T-helper 2 cell treated with Interferon-gamma antibody and Interleukin-4, amounts not matched to agents 5 μg/mL and 100 μg/mL, for 36 hours (primary cell): Measurements from ENCODE around the gene TMEM207.
A peak's percentile ranks its signal among the peaks of the same experiment; 100 is the strongest.
"Not testable (repeated sequence)": the region's sequence is repeated elsewhere in the genome, so short reads cannot be mapped to it uniquely, and the experiment has no call there.

ENCODE experiments used
- DNase-seq: peaks from one replicate; pipeline ENCODE4 v3.0.0; 2021; ENCODE audit warnings: low spot score
- H3K27ac Mint-ChIP-seq: one replicate; pipeline ENCODE4 v1.8.0; 2021; ENCODE audit warnings: mild to moderate bottlenecking, mixed read lengths
- H3K27me3 Mint-ChIP-seq: one replicate; pipeline ENCODE4 v1.8.0; 2021; ENCODE audit warnings: low read depth, mixed read lengths
- H3K36me3 Mint-ChIP-seq: one replicate; pipeline ENCODE4 v1.8.0; 2021; ENCODE audit warnings: low read depth, mixed read lengths
- H3K4me1 Mint-ChIP-seq: one replicate; pipeline ENCODE4 v1.8.0; 2021; ENCODE audit warnings: low read depth, mixed read lengths
- H3K4me3 Mint-ChIP-seq: one replicate; pipeline ENCODE4 v1.8.0; 2022; ENCODE audit warnings: mild to moderate bottlenecking, moderate library complexity, mixed read lengths
- H3K9me3 Mint-ChIP-seq: one replicate; pipeline ENCODE4 v1.8.0; 2021; ENCODE audit warnings: mixed read lengths

Gene TMEM207

DNA sequence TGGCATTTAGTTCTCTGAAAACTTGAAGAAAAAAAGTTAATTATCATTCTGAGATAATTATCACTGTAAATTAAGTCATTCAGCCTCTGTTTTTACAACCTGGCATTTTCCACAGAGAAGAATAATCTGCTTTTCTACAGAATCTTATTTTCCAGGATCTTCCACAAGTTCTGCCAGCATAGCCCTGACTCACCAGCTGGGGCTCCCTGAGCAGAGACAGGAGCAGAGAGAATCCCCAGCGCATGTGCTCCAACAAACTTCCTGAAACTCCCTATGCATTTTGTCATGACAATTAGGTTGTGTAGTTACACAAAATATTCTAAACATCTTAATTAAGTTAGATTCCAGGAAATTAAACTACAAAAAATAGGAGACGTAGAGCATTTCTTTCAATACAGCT lies 32.1 kb upstream of the TMEM207 start:
- DNase-seq: no peak
- Mint-ChIP-seq H3K4me3 (no peak overlapping the region), H3K27me3 (peaks cover 25% of the 10 kb centered on the region)

GRCh38 chr3:190473261-190473660 lies 23.6 kb upstream of the TMEM207 start:
- not testable (repeated sequence) for H3K4me1 Mint-ChIP-seq, H3K4me3 Mint-ChIP-seq, DNase-seq, H3K36me3 Mint-ChIP-seq, H3K27ac Mint-ChIP-seq
- Mint-ChIP-seq H3K9me3 (peaks cover 14% of the 10 kb centered on the region), H3K27me3 (peaks cover 12% of the 10 kb centered on the region)

More for the DNA sequence above, 32.1 kb upstream of the TMEM207 start:
- Mint-ChIP-seq H3K36me3 (no peaks in the 10 kb centered on the region), H3K27ac (no peak overlapping the region), H3K9me3 (peaks cover 6% of the 10 kb centered on the region), H3K4me1 (no peaks in the 10 kb centered on the region)

- no peaks in the 10 kb centered on the region for H3K36me3 Mint-ChIP-seq
- H3K4me1 Mint-ChIP-seq: no peaks in the 10 kb centered on the region
- no peak overlapping the region for H3K27ac Mint-ChIP-seq
- H3K27me3 Mint-ChIP-seq: peaks cover 28% of the 10 kb centered on the region
- peaks cover 10% of the 10 kb centered on the region for H3K9me3 Mint-ChIP-seq
- no peak overlapping the region for H3K4me3 Mint-ChIP-seq
- DNase-seq: no peak
Observed at GRCh38 chr3:190467922-190468321, 18.2 kb upstream of the TMEM207 start.

DNA sequence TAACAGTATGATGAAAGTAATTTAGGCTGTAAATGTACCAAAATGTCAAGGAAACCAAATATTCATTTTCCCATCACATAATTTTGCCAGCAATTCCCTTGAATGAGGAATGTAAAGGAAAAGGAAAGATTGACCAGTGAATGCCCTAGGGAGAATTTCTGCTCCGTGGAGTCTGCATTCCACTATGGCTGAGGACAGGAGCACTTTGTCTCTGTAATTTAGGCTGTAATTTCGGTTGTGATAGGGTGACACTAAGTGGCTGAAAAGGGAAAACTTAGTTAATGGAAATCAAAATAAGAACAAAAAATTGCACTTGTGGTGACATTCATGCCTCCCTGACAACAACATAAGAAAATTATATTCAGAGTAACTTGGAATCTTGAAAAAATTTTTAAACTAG lies 8.3 kb upstream of the TMEM207 start:
- Mint-ChIP-seq H3K9me3 (no peaks in the 10 kb centered on the region), H3K27ac (no peak overlapping the region), H3K4me3 (no peak overlapping the region), H3K4me1 (peaks cover 3% of the 10 kb centered on the region), H3K27me3 (peaks cover 38% of the 10 kb centered on the region), H3K36me3 (no peaks in the 10 kb centered on the region)
- no peak for DNase-seq

- no peak overlapping the region for H3K4me3 Mint-ChIP-seq
- H3K9me3 Mint-ChIP-seq: no peaks in the 10 kb centered on the region
- H3K27ac Mint-ChIP-seq: no peak overlapping the region
- no peak for DNase-seq
- no peaks in the 10 kb centered on the region for H3K36me3 Mint-ChIP-seq
- peaks cover 32% of the 10 kb centered on the region for H3K27me3 Mint-ChIP-seq
- peaks cover 3% of the 10 kb centered on the region for H3K4me1 Mint-ChIP-seq
Observed at GRCh38 chr3:190456770-190457169, 7.1 kb upstream of the TMEM207 start.

DNA sequence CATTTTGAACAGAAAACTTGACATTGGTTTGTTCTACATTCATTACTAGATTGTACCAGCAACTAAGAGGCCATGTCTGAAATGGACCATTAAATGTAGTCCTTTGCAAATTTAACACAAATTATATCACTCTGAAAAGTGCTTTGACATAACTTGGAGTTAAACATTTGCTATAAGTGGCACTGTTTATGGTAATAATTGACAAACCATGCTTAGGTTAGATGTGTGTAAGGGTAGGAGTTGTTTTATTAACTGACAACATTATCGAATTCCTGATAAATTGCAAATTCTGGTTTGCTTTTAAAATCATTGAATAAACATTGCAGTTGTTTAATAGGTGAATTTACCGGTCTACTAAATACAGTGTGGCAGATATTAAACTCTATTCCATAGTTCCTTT lies 6.1 kb upstream of the TMEM207 start:
- Mint-ChIP-seq H3K4me1 (peaks cover 3% of the 10 kb centered on the region), H3K27me3 (peaks cover 34% of the 10 kb centered on the region), H3K9me3 (no peaks in the 10 kb centered on the region)

DNA sequence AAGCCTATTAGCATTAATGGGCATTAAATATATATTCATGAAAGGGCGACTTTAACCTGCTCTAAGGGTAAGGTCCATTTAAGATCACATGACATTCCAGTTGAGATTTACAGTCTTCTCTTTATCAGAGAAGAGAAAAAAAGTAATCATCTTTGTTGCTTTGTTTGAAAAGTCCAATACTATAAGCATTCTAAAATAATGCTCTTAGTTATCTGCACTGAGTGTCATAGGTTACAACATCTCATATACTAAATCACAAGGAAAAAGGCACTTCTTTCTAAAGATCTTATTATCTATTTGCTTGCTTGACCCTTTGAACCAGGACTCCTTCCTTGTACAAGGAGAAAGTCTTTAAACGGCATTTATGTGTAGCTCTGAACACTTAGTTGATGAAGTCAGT lies 1.4 kb downstream of the TMEM207 start:
- peaks cover 16% of the 10 kb centered on the region for H3K4me1 Mint-ChIP-seq
- H3K9me3 Mint-ChIP-seq: no peaks in the 10 kb centered on the region
- no peak overlapping the region for H3K4me3 Mint-ChIP-seq
- H3K27me3 Mint-ChIP-seq: peaks cover 39% of the 10 kb centered on the region
- H3K27ac Mint-ChIP-seq: no peak overlapping the region
- no peaks in the 10 kb centered on the region for H3K36me3 Mint-ChIP-seq
- no peak for DNase-seq

More for the DNA sequence above, 6.1 kb upstream of the TMEM207 start:
- no peaks in the 10 kb centered on the region for H3K36me3 Mint-ChIP-seq
- no peak overlapping the region for H3K4me3 Mint-ChIP-seq
- DNase-seq: no peak
- H3K27ac Mint-ChIP-seq: no peak overlapping the region

DNA sequence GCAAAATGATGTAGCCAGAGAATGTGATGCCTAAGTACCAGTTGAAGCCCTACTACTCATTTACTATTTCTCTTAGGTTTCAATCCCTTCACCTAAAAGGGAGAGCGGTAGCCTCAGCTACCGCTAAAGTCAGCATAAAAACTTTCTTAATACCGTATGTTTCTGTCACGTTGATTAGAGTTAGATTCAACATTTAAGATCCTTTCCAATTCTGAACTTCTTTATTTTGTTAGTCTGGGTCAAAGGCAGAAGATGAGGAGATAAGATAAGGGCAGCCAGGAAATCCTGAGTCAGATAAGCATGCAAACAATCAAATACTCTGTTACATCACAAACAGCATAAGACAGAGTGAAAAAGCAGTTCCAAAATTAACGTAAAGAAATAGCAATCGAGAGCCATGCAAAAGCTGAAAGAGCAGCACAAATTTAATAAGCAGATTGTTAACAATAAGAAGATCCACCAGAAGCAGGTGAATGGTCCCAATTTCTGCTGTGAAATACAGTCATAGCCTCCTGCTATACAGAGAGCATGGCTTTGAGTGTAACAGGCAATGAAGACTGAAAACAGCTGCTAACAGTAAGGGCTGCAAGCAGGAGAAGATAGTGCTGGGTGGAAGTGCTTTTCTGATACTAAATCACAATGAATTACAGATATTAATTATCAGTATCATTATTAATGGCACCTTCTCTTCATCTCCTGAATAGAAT lies 3.0 kb downstream of the TMEM207 start:
- Mint-ChIP-seq H3K27me3 (peaks cover 40% of the 10 kb centered on the region), H3K36me3 (no peaks in the 10 kb centered on the region), H3K4me1 (peaks cover 16% of the 10 kb centered on the region), H3K27ac (no peak overlapping the region), H3K4me3 (peak overlapping the region; percentile 53), H3K9me3 (no peaks in the 10 kb centered on the region)
- DNase-seq: peak; percentile 17

GRCh38 chr3:190444576-190445145 lies 5.0 kb downstream of the TMEM207 start:
- H3K9me3 Mint-ChIP-seq: no peaks in the 10 kb centered on the region

DNA sequence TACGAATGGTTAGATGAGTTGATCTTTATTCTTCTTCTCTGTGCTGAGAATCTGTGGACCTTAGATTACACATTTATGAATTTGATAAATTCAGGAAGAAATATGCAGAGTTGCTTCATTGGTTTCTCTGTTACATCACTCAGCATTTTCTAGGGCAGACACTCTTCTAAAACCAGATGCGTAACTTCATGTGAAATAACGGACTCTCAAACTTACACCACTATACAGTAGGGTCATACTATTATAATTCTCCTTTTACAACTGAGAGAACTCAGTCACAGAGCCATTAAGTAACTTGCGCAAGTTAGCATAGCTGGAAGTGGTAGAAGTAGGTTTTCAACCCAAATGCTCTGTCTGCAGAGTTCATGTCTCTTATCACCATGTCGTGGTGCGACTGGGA lies 5.7 kb downstream of the TMEM207 start:
- no peaks in the 10 kb centered on the region for H3K36me3 Mint-ChIP-seq
- no peak overlapping the region for H3K4me3 Mint-ChIP-seq
- H3K27ac Mint-ChIP-seq: no peak overlapping the region
- peaks cover 16% of the 10 kb centered on the region for H3K4me1 Mint-ChIP-seq
- no peaks in the 10 kb centered on the region for H3K9me3 Mint-ChIP-seq
- DNase-seq: no peak
- peaks cover 32% of the 10 kb centered on the region for H3K27me3 Mint-ChIP-seq

More at GRCh38 chr3:190444576-190445145, 5.0 kb downstream of the TMEM207 start:
- no peak overlapping the region for H3K4me3 Mint-ChIP-seq
- DNase-seq: no peak
- peaks cover 36% of the 10 kb centered on the region for H3K27me3 Mint-ChIP-seq
- H3K27ac Mint-ChIP-seq: no peak overlapping the region
- no peaks in the 10 kb centered on the region for H3K36me3 Mint-ChIP-seq
- H3K4me1 Mint-ChIP-seq: peaks cover 16% of the 10 kb centered on the region

GRCh38 chr3:190443257-190443656 lies 6.4 kb downstream of the TMEM207 start:
- no peaks in the 10 kb centered on the region for H3K9me3 Mint-ChIP-seq
- H3K4me3 Mint-ChIP-seq: no peak overlapping the region
- no peak for DNase-seq
- H3K27me3 Mint-ChIP-seq: peaks cover 25% of the 10 kb centered on the region
- H3K27ac Mint-ChIP-seq: no peak overlapping the region
- peaks cover 16% of the 10 kb centered on the region for H3K4me1 Mint-ChIP-seq
- no peaks in the 10 kb centered on the region for H3K36me3 Mint-ChIP-seq

DNA sequence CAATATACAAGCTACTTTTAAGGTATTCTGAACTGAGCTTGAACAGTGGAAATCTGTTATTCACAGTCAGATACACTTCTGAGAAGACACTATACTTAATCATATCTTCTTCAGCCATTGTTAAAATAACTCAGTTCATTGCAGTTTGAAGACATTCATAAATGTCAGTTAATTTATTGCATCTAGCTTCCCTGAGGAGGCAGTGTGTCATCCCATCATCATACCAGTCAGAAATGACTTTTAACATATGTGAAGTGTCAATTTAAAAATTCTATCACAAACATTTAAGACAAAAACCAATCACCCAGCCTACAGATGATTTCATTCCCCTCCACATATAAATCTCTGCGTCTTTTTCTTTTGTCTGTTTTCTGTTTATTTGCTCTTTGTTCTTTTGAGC lies 7.5 kb downstream of the TMEM207 start:
- Mint-ChIP-seq H3K27ac (no peak overlapping the region), H3K27me3 (peaks cover 20% of the 10 kb centered on the region), H3K9me3 (no peaks in the 10 kb centered on the region), H3K36me3 (no peaks in the 10 kb centered on the region), H3K4me1 (peaks cover 15% of the 10 kb centered on the region), H3K4me3 (no peak overlapping the region)
- no peak for DNase-seq

DNA sequence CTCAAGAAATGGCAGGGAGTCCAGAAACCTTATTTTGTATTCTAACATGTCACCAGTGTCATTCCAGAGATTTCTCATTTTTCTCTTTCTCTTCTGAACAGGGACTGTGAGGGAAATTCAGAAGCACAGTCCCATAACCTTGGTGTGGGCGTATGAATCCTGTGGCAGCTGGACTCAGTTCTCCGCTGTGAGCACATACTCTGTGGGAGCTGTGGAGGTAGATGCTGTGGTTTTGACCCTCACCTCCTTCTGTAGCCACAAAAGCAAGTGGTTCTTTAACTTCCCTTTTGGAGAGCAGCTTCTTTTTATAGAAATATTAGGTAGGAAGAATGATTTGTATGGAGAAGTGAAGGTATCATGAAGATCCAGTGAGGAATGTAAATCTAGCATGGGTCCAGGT lies 13.4 kb downstream of the TMEM207 start:
- DNase-seq: no peak
- Mint-ChIP-seq H3K27ac (no peak overlapping the region), H3K9me3 (no peaks in the 10 kb centered on the region), H3K36me3 (no peaks in the 10 kb centered on the region), H3K27me3 (peaks cover 25% of the 10 kb centered on the region), H3K4me3 (no peak overlapping the region), H3K4me1 (peaks cover 3% of the 10 kb centered on the region)

- no peaks in the 10 kb centered on the region for H3K36me3 Mint-ChIP-seq
- no peaks in the 10 kb centered on the region for H3K9me3 Mint-ChIP-seq
- peaks cover 3% of the 10 kb centered on the region for H3K4me1 Mint-ChIP-seq
- no peak overlapping the region for H3K27ac Mint-ChIP-seq
- no peak overlapping the region for H3K4me3 Mint-ChIP-seq
- peaks cover 23% of the 10 kb centered on the region for H3K27me3 Mint-ChIP-seq
- DNase-seq: no peak
Observed at GRCh38 chr3:190435618-190436017, 14.1 kb downstream of the TMEM207 start.

DNA sequence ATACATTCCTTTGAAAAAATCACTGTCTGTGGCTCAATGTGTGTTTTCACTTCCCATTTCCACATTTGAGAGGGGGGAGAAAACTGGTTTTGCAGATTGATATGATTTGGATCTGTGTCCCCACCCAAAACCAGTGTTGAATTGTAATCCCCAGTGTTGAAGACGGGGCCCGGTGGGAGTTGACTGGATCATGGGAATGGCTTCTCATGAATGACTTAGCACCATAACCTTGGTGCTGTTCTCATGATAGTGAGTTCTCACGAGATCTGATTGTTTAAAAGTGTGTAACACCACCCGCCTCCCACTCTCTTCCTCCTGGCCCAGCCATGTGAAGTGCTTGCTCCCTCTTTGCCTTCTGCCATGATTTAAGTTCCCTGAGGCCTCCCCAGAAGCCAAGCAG lies 16.1 kb downstream of the TMEM207 start:
- no peaks in the 10 kb centered on the region for H3K9me3 Mint-ChIP-seq

More for the DNA sequence above, 16.1 kb downstream of the TMEM207 start:
- H3K27ac Mint-ChIP-seq: no peak overlapping the region
- H3K4me3 Mint-ChIP-seq: no peak overlapping the region
- H3K4me1 Mint-ChIP-seq: peaks cover 3% of the 10 kb centered on the region
- DNase-seq: no peak
- H3K27me3 Mint-ChIP-seq: peaks cover 29% of the 10 kb centered on the region
- no peaks in the 10 kb centered on the region for H3K36me3 Mint-ChIP-seq
